ENCODE results near the gene PRMT7. TPM values are rescaled to one million over a fixed set of nuclear protein-coding genes. Genes with fewer than 3 reads are reported as not detected.

PRMT7 gene
- total and polyA plus RNA-seq, 2 of the 8 experiments (the other 6 are each of a cell fraction or from before 2014, with no cell fraction given) = 48.2 to 49.3 TPM

GRCh38 chr16:68357521-68357922 lies 46.7 kb downstream of the PRMT7 start:
- Histone ChIP-seq H2BK20ac (ENCODE audit: low read length) (no peak overlapping the region), H3K9ac (replicated peaks in 1 of 4; ENCODE audit: extremely low read depth in 1 of 4, low read depth in 3 of 4, low read length in 3 of 4) (no peak overlapping the region), H3K27ac (ENCODE audit: low read depth, low read length) (no peak overlapping the region), H3K56ac (replicated peaks; ENCODE audit: insufficient read length, low read depth, low read length) (no peak overlapping the region), H3K4me2 (ENCODE audit: insufficient read depth in 1 of 2, low read depth in 2 of 2, low read length in 2 of 2) (no peak overlapping the region), H2BK12ac (ENCODE audit: low read depth, low read length) (no peak overlapping the region), H3K79me2 (ENCODE audit: control insufficient read depth in 1 of 2, insufficient read depth in 2 of 2, low read length in 2 of 2) (no peaks in the 10 kb centered on the region), H3K23ac (ENCODE audit: insufficient read length) (no peak overlapping the region), H3K4me1 (replicated peaks in 1 of 4; ENCODE audit: control insufficient read depth in 3 of 4, insufficient read depth in 4 of 4, low read length in 3 of 4) (no peaks in the 10 kb centered on the region), H3K9me3 (ENCODE audit: insufficient read depth in 2 of 2, low read depth in 1 of 2, low read length in 1 of 2) (no peaks in the 10 kb centered on the region), H2AFZ (ENCODE audit: low read length) (no peak overlapping the region), H4K20me1 (replicated peaks in 1 of 2; ENCODE audit: control insufficient read depth in 1 of 2, insufficient read depth in 2 of 2, low read length in 2 of 2) (peaks cover 0 to 5% of the 10 kb centered on the region in 2 experiments), H2AK5ac (ENCODE audit: low read depth, low read length) (no peak overlapping the region), H3K4me3 (ENCODE audit: extremely low read depth in 1 of 4, insufficient read depth in 2 of 4, low read depth in 3 of 4, low read length in 4 of 4) (no peak overlapping the region), H4K8ac (ENCODE audit: extremely low read depth, insufficient read depth, low read length) (no peak overlapping the region), H3K27me3 (replicated peaks in 1 of 4; ENCODE audit: control insufficient read depth in 3 of 4, extremely low read depth in 1 of 4, insufficient read depth in 3 of 4, low read length in 3 of 4) (no peaks in the 10 kb centered on the region), H2BK15ac (ENCODE audit: low read length) (no peak overlapping the region), H3K14ac (ENCODE audit: insufficient read length) (no peak overlapping the region), H3K18ac (ENCODE audit: extremely low read depth, low read length) (no peak overlapping the region), H2BK5ac (ENCODE audit: low read depth, low read length) (no peak overlapping the region), H2BK120ac (replicated peaks; ENCODE audit: low read depth, low read length) (no peak overlapping the region), H3K36me3 (ENCODE audit: control insufficient read depth in 2 of 4, insufficient read depth in 4 of 4, low read length in 3 of 4) (peaks cover 6 to 33% (median 18%) of the 10 kb centered on the region in 4 experiments; a peak in 6 of 8 replicates), H3K79me1 (ENCODE audit: low read depth, low read length) (no peaks in the 10 kb centered on the region), H3K23me2 (ENCODE audit: low read depth, low read length) (no peaks in the 10 kb centered on the region), H4K5ac (ENCODE audit: insufficient read length, low read depth, low read length) (no peak overlapping the region), H4K91ac (replicated peaks; ENCODE audit: insufficient read length, low read length) (no peak overlapping the region), H3K4ac (replicated peaks; ENCODE audit: insufficient read length, low read depth, low read length) (no peak overlapping the region)
- no peak for FAIRE-seq
- ChIA-PET POLR2A (ENCODE audit: partially characterized antibody) (interaction anchor here (0.6 to 1.4 kb wide), 3 partner anchors 20 to 127 kb away, joined by 3 to 4 read pairs (median 4); partner anchors contain the start of genes PRMT7 and SLC7A6OS), CTCF (ENCODE audit: partially characterized antibody) (interaction anchor here (0.8 to 6.2 kb wide), 7 partner anchors 9 to 129 kb away, joined by 3 to 95 read pairs (median 4); partner anchors contain the start of gene SLC7A6)
- TF ChIP-seq RBBP5 (IDR thresholded peaks at IDR 0.05; ENCODE audit: borderline replicate concordance, low read depth, low read length) = no peak
- no peak for TF ChIP-seq NRF1 (IDR thresholded peaks at IDR 0.05; ENCODE audit: low read depth, low read length)
- TF ChIP-seq SUZ12 (IDR thresholded peaks at IDR 0.05; ENCODE audit: low read length) = no peak
- TF ChIP-seq TAF7 (optimal IDR thresholded peaks at IDR 0.05; ENCODE audit: borderline replicate concordance, low read depth, low read length) = no peak
- no peak for TF ChIP-seq EGR1 (IDR thresholded peaks at IDR 0.05; ENCODE audit: borderline replicate concordance, low read depth, low read length)
- no peak for TF ChIP-seq KDM1A (IDR thresholded peaks at IDR 0.05; ENCODE audit: borderline replicate concordance, low read length)
- no peak for TF ChIP-seq EZH2 (IDR thresholded peaks at IDR 0.05; ENCODE audit: low read depth, low read length, severe bottlenecking)
- WGBS, 2 experiments (ENCODE audit: extremely low coverage in 1 of 2, insufficient coverage in 1 of 2, insufficient read length in 1 of 2, insufficient replicate concordance in 2 of 2, low coverage in 1 of 2, low lambda C conversion rate in 2 of 2, missing lambda C conversion rate in 1 of 2) = 93% methylated on average over 9 of the region's 9 CpGs; no CpG with 5 or more reads in 1 of the 2 experiments
- DNase-seq (ENCODE audit: low read depth in 1 of 2, low spot score in 2 of 2) = no peak
